Mesodermal cell (in vitro differentiated cells): Measurements from ENCODE around the gene COL20A1.

Source experiments
- H3K27ac ChIP-seq: 2 replicates; pipeline ENCODE4 v1.7.0; 2013; ENCODE audit warnings: mild to moderate bottlenecking, low read depth, low read length, moderate library complexity; ENCODE audit not compliant: severe bottlenecking
- H3K36me3 ChIP-seq: 2 replicates; pipeline ENCODE4 v1.7.1; 2013; ENCODE audit warnings: mild to moderate bottlenecking, low read length, moderate library complexity; ENCODE audit not compliant: control insufficient read depth, insufficient read depth
- H3K4me1 ChIP-seq: one replicate; pipeline ENCODE4 v1.7.1; 2013; ENCODE audit warnings: mild to moderate bottlenecking, low read length; ENCODE audit not compliant: insufficient read depth, control insufficient read depth, poor library complexity, severe bottlenecking
- H3K4me3 ChIP-seq: 2 replicates; pipeline ENCODE4 v1.7.0; 2013; ENCODE audit warnings: low read length, control low read depth, mild to moderate bottlenecking; ENCODE audit not compliant: insufficient read depth, poor library complexity, severe bottlenecking; ENCODE audit errors: extremely low read depth
- H3K9me3 ChIP-seq: 2 replicates; pipeline ENCODE4 v1.7.1; 2013; ENCODE audit warnings: mild to moderate bottlenecking, low read length, moderate library complexity; ENCODE audit not compliant: control insufficient read depth
- WGBS, 2 experiments: methylation state at CpG; one replicate each; pipeline ENCODE4 v1.1.5; 2013; ENCODE audit warnings: missing lambda C conversion rate in 2 of 2; ENCODE audit not compliant: insufficient coverage in 2 of 2; 5-methylcytosine and 5-hydroxymethylcytosine counted together

COL20A1 gene

DNA sequence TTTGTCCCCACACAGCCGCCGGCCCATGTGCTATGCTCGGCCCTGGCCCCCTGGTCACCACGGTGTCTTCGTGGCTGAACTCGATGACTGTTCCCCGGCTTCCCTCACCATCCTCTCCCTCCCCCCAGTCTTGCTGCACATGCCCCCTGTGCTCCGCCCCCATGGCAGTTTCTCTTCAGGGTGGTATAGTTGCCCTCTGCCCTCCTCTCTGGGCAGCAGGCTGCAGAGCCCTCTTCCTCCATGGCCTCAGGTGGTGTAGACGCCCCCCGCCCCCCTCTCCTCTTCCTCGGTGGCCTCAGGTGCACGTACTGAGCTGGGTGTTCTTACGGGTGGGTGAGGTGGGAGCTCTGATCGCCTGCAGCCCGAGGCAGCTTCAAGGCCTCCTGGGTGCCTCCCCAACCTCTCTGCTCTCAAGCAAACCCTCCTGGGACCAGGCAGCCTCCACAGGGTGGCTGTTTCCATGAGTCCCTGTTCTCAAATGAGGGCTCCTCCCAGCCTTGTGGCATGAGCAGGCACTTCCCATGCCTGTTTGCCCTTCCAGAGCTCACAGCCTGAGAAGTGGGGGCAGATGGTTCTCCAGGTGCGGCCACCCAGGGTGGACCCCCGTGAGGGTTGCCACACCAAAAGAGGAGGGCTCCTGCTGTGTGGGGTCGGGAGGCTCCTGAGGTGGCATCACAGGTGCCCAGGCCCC lies 24.8 kb downstream of the COL20A1 start:
- Histone ChIP-seq H3K27ac (no peak overlapping the region), H3K9me3 (no peaks in the 10 kb centered on the region), H3K36me3 (no peaks in the 10 kb centered on the region), H3K4me1 (no peaks in the 10 kb centered on the region), H3K4me3 (no peak overlapping the region)
- 89 to 92% methylated on average over 8 to 12 of the region's 18 CpGs for WGBS, 2 experiments

DNA sequence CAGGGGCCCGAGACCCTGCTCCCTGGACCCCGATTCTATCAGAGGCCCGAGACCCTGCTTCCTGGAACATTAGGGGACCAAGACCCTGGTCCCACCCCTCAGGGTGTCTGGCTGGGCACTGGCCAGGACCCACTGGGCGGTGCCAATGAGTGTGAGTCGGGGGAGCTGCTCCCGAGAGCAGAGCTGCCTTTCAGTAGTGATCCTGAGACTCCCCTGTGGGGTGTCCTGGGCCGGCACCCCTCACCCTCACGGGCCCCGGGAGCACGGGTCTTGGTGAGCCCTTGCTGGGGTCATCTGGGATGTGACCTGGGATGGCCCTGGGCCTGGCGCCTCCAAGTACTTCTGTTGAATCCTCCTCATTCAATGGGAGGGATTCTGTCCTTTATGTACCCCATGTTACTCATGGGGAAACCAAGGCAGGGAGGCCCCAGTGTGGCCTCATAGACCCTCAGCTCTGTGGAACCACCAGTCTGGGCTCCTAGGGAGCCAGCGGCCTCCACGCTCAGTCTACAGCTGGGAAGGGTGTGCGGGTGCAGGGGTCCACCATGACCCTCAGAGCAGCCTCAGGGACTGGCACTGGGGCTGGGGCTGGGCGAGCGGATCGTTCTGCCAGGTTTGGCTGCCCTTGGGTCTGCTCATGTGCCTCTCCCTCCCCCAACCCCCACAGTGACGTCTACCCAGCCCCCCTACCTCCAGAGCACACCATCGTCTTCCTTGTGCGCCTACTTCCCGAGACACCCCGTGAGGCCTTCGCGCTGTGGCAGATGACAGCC lies 25.6 kb downstream of the COL20A1 start:
- Histone ChIP-seq H3K4me3 (no peak overlapping the region), H3K9me3 (no peaks in the 10 kb centered on the region), H3K36me3 (no peaks in the 10 kb centered on the region), H3K27ac (no peak overlapping the region), H3K4me1 (no peaks in the 10 kb centered on the region)
- WGBS, 2 experiments, result 88% methylated on average over 21 to 22 of the region's 24 CpGs

DNA sequence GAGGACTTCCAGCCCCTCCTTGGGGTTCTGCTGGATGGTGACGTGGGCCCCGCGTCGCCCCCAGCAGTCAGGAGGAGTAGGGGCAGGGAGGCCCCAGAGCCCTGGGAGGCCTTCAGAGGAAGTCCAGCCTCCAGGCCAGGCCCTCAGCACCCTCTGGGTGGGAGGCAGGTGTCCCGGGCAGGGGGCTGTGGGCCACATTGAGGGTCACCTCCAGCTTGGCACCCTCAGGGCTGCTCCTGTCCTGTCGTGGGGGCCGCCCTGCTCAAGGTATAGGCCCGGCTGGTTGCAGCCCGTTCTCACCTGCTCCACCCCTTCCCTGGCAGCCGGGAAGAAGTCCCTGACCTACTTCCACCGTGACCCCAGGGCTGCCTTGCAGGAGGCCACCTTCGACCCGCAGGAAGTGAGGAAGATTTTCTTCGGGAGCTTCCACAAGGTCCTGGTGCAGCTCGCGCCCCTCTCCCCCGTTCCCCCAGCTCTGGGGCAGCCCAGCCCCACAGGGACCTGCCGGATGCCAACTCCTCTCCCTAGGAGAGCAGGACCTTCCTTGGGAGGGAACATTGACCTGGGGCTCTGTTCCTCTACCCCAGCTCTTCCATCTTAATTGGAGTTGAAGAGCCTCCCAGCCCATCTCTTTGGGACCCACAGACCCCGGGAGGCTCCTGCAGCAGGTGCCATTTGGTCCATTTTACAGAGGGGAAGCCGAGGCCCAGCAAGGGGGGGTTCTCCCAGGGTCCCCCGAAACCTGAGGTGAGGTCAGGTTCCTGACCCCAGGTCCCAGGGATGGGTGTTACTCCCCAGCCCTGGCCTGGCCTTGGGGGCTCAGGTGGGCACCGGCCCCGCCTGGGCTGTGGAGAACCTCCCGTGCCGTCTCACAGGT lies 26.4 kb downstream of the COL20A1 start:
- Histone ChIP-seq H3K36me3 (no peaks in the 10 kb centered on the region), H3K4me1 (no peaks in the 10 kb centered on the region), H3K9me3 (no peaks in the 10 kb centered on the region), H3K4me3 (no peak overlapping the region), H3K27ac (no peak overlapping the region)
- 89 to 91% methylated on average over 17 to 22 of the region's 25 CpGs for WGBS, 2 experiments

DNA sequence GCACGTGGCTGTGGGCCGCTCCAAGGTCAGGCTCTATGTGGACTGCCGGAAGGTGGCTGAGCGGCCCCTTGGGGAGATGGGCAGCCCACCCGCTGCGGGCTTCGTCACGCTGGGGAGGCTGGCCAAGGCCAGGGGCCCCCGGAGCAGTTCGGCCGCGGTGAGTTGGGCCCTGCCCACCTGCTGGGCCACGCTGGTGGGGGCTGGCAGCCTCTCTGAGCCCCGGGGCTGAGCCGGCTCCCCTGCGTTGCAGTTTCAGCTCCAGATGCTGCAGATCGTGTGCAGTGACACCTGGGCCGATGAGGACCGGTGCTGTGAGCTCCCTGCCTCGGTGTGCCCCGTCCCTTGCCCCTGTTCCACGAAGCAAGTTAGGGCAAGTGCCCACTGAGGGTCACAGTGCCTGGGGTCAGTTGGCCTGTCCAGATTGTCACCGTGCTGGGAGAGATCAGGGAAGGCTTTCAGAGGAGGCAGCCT lies 27.1 kb downstream of the COL20A1 start:
- no peak overlapping the region for H3K27ac ChIP-seq
- no peaks in the 10 kb centered on the region for H3K9me3 ChIP-seq
- no peaks in the 10 kb centered on the region for H3K4me1 ChIP-seq
- H3K36me3 ChIP-seq, result no peaks in the 10 kb centered on the region
- H3K4me3 ChIP-seq, result no peak overlapping the region
- 90 to 94% methylated on average over 15 to 19 of the region's 23 CpGs for WGBS, 2 experiments

DNA sequence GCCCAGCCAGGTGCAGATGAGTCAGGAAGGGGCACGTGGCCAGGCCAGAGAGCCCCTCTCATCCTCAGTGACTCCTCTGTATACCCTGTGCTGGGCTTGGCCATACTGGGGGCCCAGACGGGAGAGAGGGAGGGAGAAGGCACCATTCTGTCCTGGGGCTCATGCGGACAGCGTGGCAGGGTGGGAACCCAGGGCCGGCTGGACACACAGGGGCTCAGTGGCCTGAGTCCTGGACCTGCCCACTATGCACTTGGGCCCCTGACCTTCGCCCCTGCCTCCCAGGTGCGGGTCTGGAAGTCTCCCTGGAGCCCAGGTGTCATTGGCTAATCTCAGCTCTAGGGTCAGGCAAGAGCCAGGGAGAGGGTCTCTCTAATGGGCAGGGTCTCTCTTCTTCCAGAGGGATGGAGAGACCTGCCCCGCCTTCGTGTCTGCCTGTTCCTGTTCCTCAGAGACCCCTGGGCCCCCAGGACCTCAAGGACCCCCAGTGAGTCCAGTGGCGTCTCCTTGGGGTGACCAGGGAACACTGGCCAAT lies 27.7 kb downstream of the COL20A1 start:
- Histone ChIP-seq H3K4me3 (no peak overlapping the region), H3K9me3 (no peaks in the 10 kb centered on the region), H3K27ac (no peak overlapping the region), H3K36me3 (no peaks in the 10 kb centered on the region), H3K4me1 (no peaks in the 10 kb centered on the region)
- WGBS, 2 experiments, result 91 to 94% methylated on average over 8 to 10 of the region's 10 CpGs

- Histone ChIP-seq H3K27ac (no peak overlapping the region), H3K4me1 (no peaks in the 10 kb centered on the region), H3K9me3 (peaks cover under 1% of the 10 kb centered on the region), H3K4me3 (no peak overlapping the region), H3K36me3 (no peaks in the 10 kb centered on the region)
- 84 to 90% methylated on average over 18 to 19 of the region's 20 CpGs for WGBS, 2 experiments
Observed at GRCh38 chr20:63321148-63321831, 28.3 kb downstream of the COL20A1 start.

- Histone ChIP-seq H3K36me3 (no peaks in the 10 kb centered on the region), H3K4me3 (no peak overlapping the region), H3K9me3 (peaks cover 7% of the 10 kb centered on the region), H3K4me1 (no peaks in the 10 kb centered on the region), H3K27ac (no peak overlapping the region)
- 92% methylated on average over 30 to 33 of the region's 34 CpGs for WGBS, 2 experiments
Observed at GRCh38 chr20:63322146-63322932, 29.4 kb downstream of the COL20A1 start.

DNA sequence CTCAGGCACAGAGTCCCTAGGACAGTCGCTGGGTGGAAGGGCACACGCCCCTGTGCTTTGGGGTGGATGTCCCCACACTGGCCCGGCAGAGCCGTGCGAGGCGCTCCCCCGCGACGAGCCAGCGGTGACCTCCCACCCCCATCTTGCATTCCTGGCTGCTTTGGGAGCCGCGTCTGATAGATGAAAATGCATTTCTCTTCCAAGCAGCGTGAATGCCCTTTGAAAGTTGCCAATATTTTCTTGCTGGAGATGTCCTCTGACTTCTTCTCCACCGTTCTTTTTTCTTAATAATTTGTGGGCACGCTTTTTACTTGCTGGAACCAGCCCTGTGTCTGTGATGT lies 29.9 kb downstream of the COL20A1 start:
- Histone ChIP-seq H3K36me3 (no peaks in the 10 kb centered on the region), H3K4me1 (no peaks in the 10 kb centered on the region)

GRCh38 chr20:63323357-63323981 lies 30.5 kb downstream of the COL20A1 start:
- Histone ChIP-seq H3K4me1 (no peaks in the 10 kb centered on the region), H3K27ac (no peak overlapping the region), H3K4me3 (no peak overlapping the region), H3K9me3 (peaks cover 7% of the 10 kb centered on the region), H3K36me3 (no peaks in the 10 kb centered on the region)
- WGBS, 2 experiments, result 75 to 90% methylated on average over 13 to 18 of the region's 18 CpGs

More for the DNA sequence above, 29.9 kb downstream of the COL20A1 start:
- Histone ChIP-seq H3K27ac (no peak overlapping the region), H3K4me3 (no peak overlapping the region), H3K9me3 (peaks cover 7% of the 10 kb centered on the region)
- 74 to 78% methylated on average over 14 to 15 of the region's 15 CpGs for WGBS, 2 experiments
